GM12892 (cell line): ENCODE measurements around the gene SP4.

Experiments used
- POLR2A ChIP-seq: IDR thresholded peaks from 2 replicates; pipeline ENCODE4 v1.6.1; 2011; ENCODE audit warnings: low read depth, low read length, control low read depth
- POLR2AphosphoS5 ChIP-seq: IDR thresholded peaks from 2 replicates; pipeline ENCODE4 v1.6.1; 2011; ENCODE audit warnings: low read depth, low read length, control low read depth
- TAF1 ChIP-seq: IDR thresholded peaks from 2 replicates; pipeline ENCODE4 v1.6.1; 2011; ENCODE audit warnings: low read depth, mild to moderate bottlenecking, control low read depth, low read length, borderline replicate concordance

DNA sequence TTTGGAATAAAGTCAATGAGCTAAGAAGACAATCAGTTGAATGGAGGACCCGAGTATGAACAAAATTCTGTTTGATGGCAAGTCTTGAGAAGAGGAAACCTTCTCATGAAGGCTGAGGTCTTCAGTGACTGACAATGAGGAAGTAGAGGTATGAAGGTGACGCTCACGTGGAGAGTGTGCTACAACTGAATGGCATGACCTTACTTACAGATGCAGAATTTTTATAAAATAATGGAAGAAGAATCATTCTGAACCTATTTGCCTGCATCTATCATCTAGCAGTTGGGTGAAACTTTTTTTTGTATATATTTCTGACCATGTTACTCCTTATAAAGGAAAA lies 19.4 kb upstream of the SP4 start:
- TF ChIP-seq POLR2A = no peak
- no peak for TF ChIP-seq TAF1
- TF ChIP-seq POLR2AphosphoS5 = no peak
